ENCODE data around the gene RNF5. TPM values are rescaled to one million over a fixed set of nuclear protein-coding genes. Genes with fewer than 3 reads are reported as not detected.

Gene RNF5
- total and polyA plus RNA-seq, 9 of the 15 experiments (the other 6 are each of a cell fraction or from before 2014, with no cell fraction given) = 62.2 to 245 (median 129) TPM

DNA sequence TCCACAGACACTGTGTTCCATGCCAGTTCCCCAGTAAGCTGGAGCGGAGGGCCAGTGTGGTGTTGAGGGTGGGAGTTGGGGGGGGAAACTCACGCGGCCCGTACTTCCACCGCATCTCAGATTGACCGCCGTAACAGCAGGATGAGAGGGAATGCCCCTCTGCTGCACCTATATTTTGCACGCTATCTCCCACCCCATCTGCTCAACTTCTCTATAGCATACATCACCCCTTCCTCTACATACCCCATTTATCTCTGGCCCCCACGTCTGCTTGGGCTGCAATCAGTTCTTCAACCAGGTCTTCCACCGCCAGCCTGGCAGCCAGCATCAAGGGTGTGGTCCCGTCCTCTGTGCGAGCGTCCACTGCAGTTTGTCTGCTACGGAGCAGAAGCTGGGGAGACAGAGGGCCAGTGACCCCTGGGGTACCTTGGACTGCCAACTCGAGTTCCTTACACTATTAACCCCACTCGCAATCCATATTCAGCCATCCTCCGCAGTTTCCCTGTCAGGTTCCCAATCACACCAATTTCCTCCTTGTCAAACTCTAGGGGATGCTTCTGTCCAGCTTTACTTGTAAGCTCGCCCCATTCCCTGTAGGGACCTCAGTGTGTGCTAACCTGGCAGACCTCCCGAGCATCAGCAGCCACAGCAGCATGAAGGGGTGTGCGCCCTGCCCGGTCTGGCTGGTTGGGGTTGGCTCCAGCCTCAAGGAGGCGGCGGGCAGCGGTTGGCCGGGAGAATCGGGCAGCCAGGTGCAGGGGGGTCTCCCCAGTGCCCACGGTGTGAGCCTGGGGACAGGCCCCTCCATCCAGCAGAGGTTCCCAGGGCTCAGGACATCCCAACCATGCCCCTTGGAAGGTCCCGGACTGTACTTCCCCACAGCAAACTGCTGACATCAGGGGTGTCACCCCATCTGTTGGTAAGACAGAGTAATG lies 18.7 kb downstream of the RNF5 start (continued):
- no peak for TF ChIP-seq ELF2 (CRISPR knock-in tag; IDR thresholded peaks at IDR 0.05)
- TF ChIP-seq ZNF143 (CRISPR knock-in tag; IDR thresholded peaks at IDR 0.05) = peak; percentile 45; the same call in 1 of the 2 replicates
- TF ChIP-seq, protein P1, sequence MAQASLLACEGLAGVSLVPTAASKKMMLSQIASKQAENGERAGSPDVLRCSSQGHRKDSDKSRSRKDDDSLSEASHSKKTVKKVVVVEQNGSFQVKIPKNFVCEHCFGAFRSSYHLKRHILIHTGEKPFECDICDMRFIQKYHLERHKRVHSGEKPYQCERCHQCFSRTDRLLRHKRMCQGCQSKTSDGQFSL (CRISPR knock-in tag; IDR thresholded peaks at IDR 0.05) = peak; percentile 98
- TF ChIP-seq, protein P1 (tag; IDR thresholded peaks at IDR 0.05) = 0 out of 4 replicates have a peak, but pooled peaks of 1 of the 2 experiments have one; percentile 64
- no peak for TF ChIP-seq TCF7 (IDR thresholded peaks at IDR 0.05; ENCODE audit: borderline replicate concordance)
- no peak for TF ChIP-seq ZNF77 (CRISPR knock-in tag; IDR thresholded peaks at IDR 0.05)
- TF ChIP-seq HLTF (IDR thresholded peaks at IDR 0.05) = peak; percentile 48; the same call in 1 of the 2 replicates
- TF ChIP-seq TAL1 (IDR thresholded peaks at IDR 0.05) = peak; percentile 63; the same call in 1 of the 2 replicates
- peak; percentile 7; the same call in 1 of the 2 replicates for TF ChIP-seq BCOR (IDR thresholded peaks at IDR 0.05)
- 0 out of 2 replicates have a peak, but pooled peaks have one; percentile 81 for TF ChIP-seq GTF2E2 (tag; IDR thresholded peaks at IDR 0.05)
- TF ChIP-seq ZBTB7A (IDR thresholded peaks at IDR 0.05; ENCODE audit: borderline replicate concordance, control insufficient read depth, low read depth, low read length) = 0 out of 2 replicates have a peak, but pooled peaks have one; percentile 4
- TF ChIP-seq, protein P2, sequence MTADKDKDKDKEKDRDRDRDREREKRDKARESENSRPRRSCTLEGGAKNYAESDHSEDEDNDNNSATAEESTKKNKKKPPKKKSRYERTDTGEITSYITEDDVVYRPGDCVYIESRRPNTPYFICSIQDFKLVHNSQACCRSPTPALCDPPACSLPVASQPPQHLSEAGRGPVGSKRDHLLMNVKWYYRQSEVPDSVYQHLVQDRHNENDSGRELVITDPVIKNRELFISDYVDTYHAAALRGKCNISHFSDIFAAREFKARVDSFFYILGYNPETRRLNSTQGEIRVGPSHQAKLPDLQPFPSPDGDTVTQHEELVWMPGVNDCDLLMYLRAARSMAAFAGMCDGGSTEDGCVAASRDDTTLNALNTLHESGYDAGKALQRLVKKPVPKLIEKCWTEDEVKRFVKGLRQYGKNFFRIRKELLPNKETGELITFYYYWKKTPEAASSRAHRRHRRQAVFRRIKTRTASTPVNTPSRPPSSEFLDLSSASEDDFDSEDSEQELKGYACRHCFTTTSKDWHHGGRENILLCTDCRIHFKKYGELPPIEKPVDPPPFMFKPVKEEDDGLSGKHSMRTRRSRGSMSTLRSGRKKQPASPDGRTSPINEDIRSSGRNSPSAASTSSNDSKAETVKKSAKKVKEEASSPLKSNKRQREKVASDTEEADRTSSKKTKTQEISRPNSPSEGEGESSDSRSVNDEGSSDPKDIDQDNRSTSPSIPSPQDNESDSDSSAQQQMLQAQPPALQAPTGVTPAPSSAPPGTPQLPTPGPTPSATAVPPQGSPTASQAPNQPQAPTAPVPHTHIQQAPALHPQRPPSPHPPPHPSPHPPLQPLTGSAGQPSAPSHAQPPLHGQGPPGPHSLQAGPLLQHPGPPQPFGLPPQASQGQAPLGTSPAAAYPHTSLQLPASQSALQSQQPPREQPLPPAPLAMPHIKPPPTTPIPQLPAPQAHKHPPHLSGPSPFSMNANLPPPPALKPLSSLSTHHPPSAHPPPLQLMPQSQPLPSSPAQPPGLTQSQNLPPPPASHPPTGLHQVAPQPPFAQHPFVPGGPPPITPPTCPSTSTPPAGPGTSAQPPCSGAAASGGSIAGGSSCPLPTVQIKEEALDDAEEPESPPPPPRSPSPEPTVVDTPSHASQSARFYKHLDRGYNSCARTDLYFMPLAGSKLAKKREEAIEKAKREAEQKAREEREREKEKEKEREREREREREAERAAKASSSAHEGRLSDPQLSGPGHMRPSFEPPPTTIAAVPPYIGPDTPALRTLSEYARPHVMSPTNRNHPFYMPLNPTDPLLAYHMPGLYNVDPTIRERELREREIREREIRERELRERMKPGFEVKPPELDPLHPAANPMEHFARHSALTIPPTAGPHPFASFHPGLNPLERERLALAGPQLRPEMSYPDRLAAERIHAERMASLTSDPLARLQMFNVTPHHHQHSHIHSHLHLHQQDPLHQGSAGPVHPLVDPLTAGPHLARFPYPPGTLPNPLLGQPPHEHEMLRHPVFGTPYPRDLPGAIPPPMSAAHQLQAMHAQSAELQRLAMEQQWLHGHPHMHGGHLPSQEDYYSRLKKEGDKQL (CRISPR knock-in tag; IDR thresholded peaks at IDR 0.05; ENCODE audit: borderline replicate concordance) = 0 out of 2 replicates have a peak, but pooled peaks have one; percentile 76
- no peak for TF ChIP-seq ZFP1 (CRISPR knock-in tag; IDR thresholded peaks at IDR 0.05)
- no peak for TF ChIP-seq ZNF224 (CRISPR knock-in tag; IDR thresholded peaks at IDR 0.05)
- 0 out of 2 replicates have a peak, but pooled peaks have one; percentile 61 for TF ChIP-seq PURB (CRISPR knock-in tag; IDR thresholded peaks at IDR 0.05; ENCODE audit: low read depth)
- no peak for TF ChIP-seq HDAC6 (IDR thresholded peaks at IDR 0.05; ENCODE audit: low read depth, low read length)
- no peak for TF ChIP-seq ZNF354B (CRISPR knock-in tag; IDR thresholded peaks at IDR 0.05)
- no peak for TF ChIP-seq CTCFL (IDR thresholded peaks at IDR 0.05; ENCODE audit: borderline replicate concordance, insufficient read depth, low read depth, low read length, poor library complexity, severe bottlenecking)
- TF ChIP-seq MAFK (IDR thresholded peaks at IDR 0.05; ENCODE audit: low read length) = 0 out of 2 replicates have a peak, but pooled peaks have one; percentile 13
- TF ChIP-seq ZC3H4 (CRISPR knock-in tag; IDR thresholded peaks at IDR 0.05; ENCODE audit: borderline replicate concordance) = 0 out of 2 replicates have a peak, but pooled peaks have one; percentile 32

Measured in K562 (cell line).